Measurements from ENCODE around the gene ANKUB1. TPM values are rescaled to one million over a fixed set of nuclear protein-coding genes. Genes with fewer than 3 reads are reported as not detected.
A peak's percentile ranks its signal among the peaks of the same experiment; 100 is the strongest.

Gene ANKUB1
- total RNA-seq, 6 experiments from 2014 or later: not detected

GRCh38 chr3:149819432-149819831, 27.1 kb upstream of the ANKUB1 start:
- H3K27ac Mint-ChIP-seq: no peak overlapping the region
- H3K4me3 Mint-ChIP-seq: no peak overlapping the region
- DNase-seq: no peak
- H3K4me1 Mint-ChIP-seq (ENCODE audit: low read depth): peaks cover 63% of the 10 kb centered on the region
- peaks cover 12% of the 10 kb centered on the region; the same call in 1 of the 2 replicates for H3K36me3 Mint-ChIP-seq (ENCODE audit: low read depth)
- no peaks in the 10 kb centered on the region; the same call in 1 of the 2 replicates for H3K27me3 Mint-ChIP-seq (ENCODE audit: insufficient read depth)
- H3K9me3 Mint-ChIP-seq: no peaks in the 10 kb centered on the region
- no peak for TF ChIP-seq CTCF (IDR thresholded peaks at IDR 0.05)

- 0 out of 2 replicates have a peak, but pooled peaks cover 7% of the 10 kb centered on the region for H3K36me3 Mint-ChIP-seq (ENCODE audit: low read depth)
- H3K9me3 Mint-ChIP-seq: no peaks in the 10 kb centered on the region
- peaks cover 74% of the 10 kb centered on the region for H3K4me1 Mint-ChIP-seq (ENCODE audit: low read depth)
- H3K27me3 Mint-ChIP-seq (ENCODE audit: insufficient read depth): no peaks in the 10 kb centered on the region; the same call in 1 of the 2 replicates
- H3K4me3 Mint-ChIP-seq: no peak overlapping the region
- no peak for TF ChIP-seq CTCF (IDR thresholded peaks at IDR 0.05)
- peak overlapping the region; percentile 14; the same call in 1 of the 2 replicates for H3K27ac Mint-ChIP-seq
- peak; percentile 35 for DNase-seq
These were observed 24.6 kb upstream of the ANKUB1 start for GRCh38 chr3:149816986-149817385.

- no peak overlapping the region for H3K27ac Mint-ChIP-seq
These were observed 24.0 kb upstream of the ANKUB1 start for GRCh38 chr3:149816311-149816710.

GRCh38 chr3:149815728-149816127, 23.4 kb upstream of the ANKUB1 start:
- H3K27me3 Mint-ChIP-seq (ENCODE audit: insufficient read depth): no peaks in the 10 kb centered on the region; the same call in 1 of the 2 replicates
- H3K4me3 Mint-ChIP-seq: no peak overlapping the region
- TF ChIP-seq CTCF (IDR thresholded peaks at IDR 0.05): no peak
- H3K27ac Mint-ChIP-seq: no peak overlapping the region
- peaks cover 67% of the 10 kb centered on the region for H3K4me1 Mint-ChIP-seq (ENCODE audit: low read depth)
- H3K36me3 Mint-ChIP-seq (ENCODE audit: low read depth): no peaks in the 10 kb centered on the region
- no peak for DNase-seq
- no peaks in the 10 kb centered on the region for H3K9me3 Mint-ChIP-seq

More at GRCh38 chr3:149816311-149816710, 24.0 kb upstream of the ANKUB1 start:
- no peak overlapping the region for H3K4me3 Mint-ChIP-seq
- H3K36me3 Mint-ChIP-seq (ENCODE audit: low read depth): 0 out of 2 replicates have a peak, but pooled peaks cover under 1% of the 10 kb centered on the region
- no peak for TF ChIP-seq CTCF (IDR thresholded peaks at IDR 0.05)
- no peak for DNase-seq
- no peaks in the 10 kb centered on the region; the same call in 1 of the 2 replicates for H3K27me3 Mint-ChIP-seq (ENCODE audit: insufficient read depth)
- H3K9me3 Mint-ChIP-seq: no peaks in the 10 kb centered on the region
- peaks cover 73% of the 10 kb centered on the region for H3K4me1 Mint-ChIP-seq (ENCODE audit: low read depth)

- Mint-ChIP-seq H3K4me1 (ENCODE audit: low read depth) (peaks cover 63% of the 10 kb centered on the region), H3K27ac (no peak overlapping the region), H3K27me3 (ENCODE audit: insufficient read depth) (no peaks in the 10 kb centered on the region; the same call in 1 of the 2 replicates), H3K9me3 (no peaks in the 10 kb centered on the region), H3K4me3 (peak overlapping the region; percentile 97; the same call in 1 of the 2 replicates), H3K36me3 (ENCODE audit: low read depth) (no peaks in the 10 kb centered on the region)
- no peak for DNase-seq
- TF ChIP-seq CTCF (IDR thresholded peaks at IDR 0.05): no peak
These were observed 23.0 kb upstream of the ANKUB1 start for GRCh38 chr3:149815321-149815720.
